Trophoblast cell (in vitro differentiated cells and primary cell): ENCODE results near the gene TPK1.

Experiments
- DNase-seq, 2 donors: peaks; one replicate each; pipeline ENCODE4 v3.0.0-alpha.2; 2016
- H2AFZ ChIP-seq: 2 replicates; pipeline ENCODE4 v1.6.1; 2013; ENCODE audit warnings: low read length, moderate library complexity, mild to moderate bottlenecking; ENCODE audit not compliant: insufficient read depth, poor library complexity
- H2AK5ac ChIP-seq: 2 replicates; pipeline ENCODE4 v1.6.1; 2013; ENCODE audit warnings: mild to moderate bottlenecking, low read length
- H2BK120ac ChIP-seq: 2 replicates; pipeline ENCODE4 v1.6.1; 2013; ENCODE audit warnings: low read length, mild to moderate bottlenecking, moderate library complexity; ENCODE audit not compliant: insufficient read depth, poor library complexity
- H2BK12ac ChIP-seq: 2 replicates; pipeline ENCODE4 v1.6.1; 2013; ENCODE audit warnings: mild to moderate bottlenecking, low read length, moderate library complexity
- H2BK5ac ChIP-seq: 2 replicates; pipeline ENCODE4 v1.6.1; 2013; ENCODE audit warnings: low read length, low read depth, moderate library complexity, mild to moderate bottlenecking; ENCODE audit not compliant: poor library complexity
- H3K14ac ChIP-seq: 2 replicates; pipeline ENCODE4 v1.6.1; 2013; ENCODE audit warnings: mild to moderate bottlenecking, low read length
- H3K18ac ChIP-seq: 2 replicates; pipeline ENCODE4 v1.6.1; 2013; ENCODE audit warnings: mild to moderate bottlenecking, low read length
- H3K23ac ChIP-seq: 2 replicates; pipeline ENCODE4 v1.6.1; 2013; ENCODE audit warnings: low read length
- H3K27ac ChIP-seq: 2 replicates; pipeline ENCODE4 v1.5.1; 2013; ENCODE audit warnings: low read depth, mild to moderate bottlenecking, inconsistent platforms, low read length, moderate library complexity
- H3K27me3 ChIP-seq: 2 replicates; pipeline ENCODE4 v1.6.1; 2013; ENCODE audit warnings: inconsistent platforms, mild to moderate bottlenecking, low read length, moderate library complexity; ENCODE audit not compliant: insufficient read depth
- H3K36me3 ChIP-seq, 2 experiments: 1 replicate in 1 of 2; 2 replicates in 1 of 2; pipeline ENCODE4 v1.6.1; 2013; ENCODE audit warnings: low read length in 2 of 2, mild to moderate bottlenecking in 2 of 2, moderate library complexity in 1 of 2; ENCODE audit not compliant: insufficient read depth in 2 of 2, control insufficient read depth in 1 of 2
- H3K4ac ChIP-seq: 2 replicates; pipeline ENCODE4 v1.6.1; 2013; ENCODE audit warnings: low read depth, mild to moderate bottlenecking, low read length, moderate library complexity
- H3K4me1 ChIP-seq, 2 experiments: 1 replicate in 1 of 2; 2 replicates in 1 of 2; pipeline ENCODE4 v1.6.1; 2013; ENCODE audit warnings: low read length in 2 of 2, mild to moderate bottlenecking in 2 of 2, moderate library complexity in 1 of 2; ENCODE audit not compliant: insufficient read depth in 2 of 2, control insufficient read depth in 1 of 2
- H3K4me2 ChIP-seq: 2 replicates; pipeline ENCODE4 v1.6.1; 2013; ENCODE audit warnings: inconsistent platforms, mild to moderate bottlenecking, low read length, moderate library complexity
- H3K4me3 ChIP-seq: 2 replicates; pipeline ENCODE4 v1.5.1; 2013; ENCODE audit warnings: mild to moderate bottlenecking, low read depth, low read length, inconsistent platforms
- H3K79me1 ChIP-seq: one replicate; pipeline ENCODE4 v1.6.1; 2013; ENCODE audit warnings: low read length
- H3K79me2 ChIP-seq: 2 replicates; pipeline ENCODE4 v1.6.1; 2013; ENCODE audit warnings: low read length, mild to moderate bottlenecking; ENCODE audit not compliant: control insufficient read depth, insufficient read depth, poor library complexity
- H3K9ac ChIP-seq: 2 replicates; pipeline ENCODE4 v1.6.1; 2013; ENCODE audit warnings: mild to moderate bottlenecking, low read length
- H3K9me3 ChIP-seq: 2 replicates; pipeline ENCODE4 v1.6.1; 2013; ENCODE audit warnings: low read depth, mild to moderate bottlenecking, control low read depth, inconsistent platforms, low read length; ENCODE audit not compliant: insufficient read depth
- H4K12ac ChIP-seq: 2 replicates; pipeline ENCODE4 v1.6.1; 2013; ENCODE audit warnings: low read depth, mild to moderate bottlenecking, low read length, moderate library complexity
- H4K8ac ChIP-seq: 2 replicates; pipeline ENCODE4 v1.6.1; 2013; ENCODE audit warnings: low read depth, mild to moderate bottlenecking, low read length, moderate library complexity
- H4K91ac ChIP-seq: one replicate; pipeline ENCODE4 v1.6.1; 2013; ENCODE audit warnings: low read depth, mild to moderate bottlenecking, low read length, moderate library complexity
- WGBS: extraction: QIAGEN DNeasy Blood & Tissue Kit; methylation state at CpG from one replicate; pipeline ENCODE4 v1.1.7; 2013; ENCODE audit warnings: missing lambda C conversion rate; ENCODE audit not compliant: insufficient read length, insufficient coverage; ENCODE audit errors: extremely low coverage; 5-methylcytosine and 5-hydroxymethylcytosine counted together

Gene TPK1

GRCh38 chr7:144650439-144650838, 185.4 kb downstream of the TPK1 start:
- no peak overlapping the region for H4K8ac ChIP-seq
- no peak for DNase-seq
- peaks cover 7% of the 10 kb centered on the region for H3K9me3 ChIP-seq
- no peak overlapping the region for H3K18ac ChIP-seq
- no peak overlapping the region for H3K4ac ChIP-seq
- no peak overlapping the region for H4K91ac ChIP-seq
- no peak overlapping the region for H3K14ac ChIP-seq
- no peak overlapping the region for H4K12ac ChIP-seq
- no peak overlapping the region for H2BK12ac ChIP-seq
- H2AK5ac ChIP-seq: no peak overlapping the region
- no peak overlapping the region for H2BK120ac ChIP-seq
- no peaks in the 10 kb centered on the region for H3K79me1 ChIP-seq
- no peak overlapping the region for H3K23ac ChIP-seq
- no peaks in the 10 kb centered on the region for H3K79me2 ChIP-seq
- no peak overlapping the region for H2BK5ac ChIP-seq
- H3K27ac ChIP-seq: no peak overlapping the region
- H3K36me3 ChIP-seq: no peaks in the 10 kb centered on the region
- H3K27me3 ChIP-seq: no peaks in the 10 kb centered on the region
- no peak overlapping the region for H3K9ac ChIP-seq
- H3K4me3 ChIP-seq: no peak overlapping the region
- H3K4me1 ChIP-seq: no peaks in the 10 kb centered on the region
- no peak overlapping the region for H2AFZ ChIP-seq
- WGBS: no CpG with 5 or more reads among the region's 24 CpGs
- no peak overlapping the region for H3K4me2 ChIP-seq

DNA sequence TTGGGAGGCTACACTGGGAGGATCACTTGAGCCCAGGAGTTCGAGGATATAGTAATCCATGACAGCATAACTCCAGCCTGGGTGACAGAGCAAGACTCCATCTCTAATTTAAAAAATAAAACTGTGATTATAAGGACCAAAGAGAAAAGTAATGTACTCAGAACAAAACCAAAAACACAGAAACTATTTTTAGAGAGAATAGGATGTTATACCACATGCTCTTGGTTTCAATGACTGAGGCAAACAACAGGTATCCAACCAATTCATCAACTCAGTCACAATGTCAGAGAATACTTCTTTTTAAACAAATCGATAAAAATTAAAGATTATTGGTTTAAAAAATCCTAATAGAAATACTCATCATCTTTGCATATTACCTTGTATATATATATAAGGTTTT, 186.7 kb downstream of the TPK1 start:
- no peak overlapping the region for H3K4me3 ChIP-seq
- H3K27me3 ChIP-seq: no peaks in the 10 kb centered on the region
- no peak overlapping the region for H2BK120ac ChIP-seq
- no peak overlapping the region for H4K91ac ChIP-seq
- no peak overlapping the region for H3K18ac ChIP-seq
- no peaks in the 10 kb centered on the region for H3K4me1 ChIP-seq
- no peak overlapping the region for H3K27ac ChIP-seq
- no peak overlapping the region for H3K9ac ChIP-seq
- no peak overlapping the region for H3K14ac ChIP-seq
- H3K79me1 ChIP-seq: no peaks in the 10 kb centered on the region
- no peak overlapping the region for H3K4ac ChIP-seq
- H3K4me2 ChIP-seq: no peak overlapping the region
- H3K79me2 ChIP-seq: no peaks in the 10 kb centered on the region
- no peak for DNase-seq
- no peak overlapping the region for H2AK5ac ChIP-seq
- no peak overlapping the region for H3K23ac ChIP-seq
- H3K9me3 ChIP-seq: peaks cover 7% of the 10 kb centered on the region
- no CpG with 5 or more reads among the region's 2 CpGs for WGBS
- no peak overlapping the region for H2AFZ ChIP-seq
- no peak overlapping the region for H4K8ac ChIP-seq
- H4K12ac ChIP-seq: no peak overlapping the region
- H2BK5ac ChIP-seq: no peak overlapping the region
- no peaks in the 10 kb centered on the region for H3K36me3 ChIP-seq
- H2BK12ac ChIP-seq: no peak overlapping the region

- no peaks in the 10 kb centered on the region for H3K36me3 ChIP-seq
- H3K4me1 ChIP-seq: no peaks in the 10 kb centered on the region
- H3K79me2 ChIP-seq: no peaks in the 10 kb centered on the region
- no peak overlapping the region for H4K91ac ChIP-seq
- no peak overlapping the region for H3K9ac ChIP-seq
- H3K9me3 ChIP-seq: no peaks in the 10 kb centered on the region
- H3K23ac ChIP-seq: no peak overlapping the region
- H3K18ac ChIP-seq: no peak overlapping the region
- H2AK5ac ChIP-seq: no peak overlapping the region
- H4K12ac ChIP-seq: no peak overlapping the region
- no peak overlapping the region for H3K27ac ChIP-seq
- H4K8ac ChIP-seq: no peak overlapping the region
- no peak overlapping the region for H2BK120ac ChIP-seq
- H3K27me3 ChIP-seq: no peaks in the 10 kb centered on the region
- H3K4ac ChIP-seq: no peak overlapping the region
- no peak overlapping the region for H2AFZ ChIP-seq
- H3K14ac ChIP-seq: no peak overlapping the region
- H3K4me3 ChIP-seq: no peak overlapping the region
- no peak overlapping the region for H3K4me2 ChIP-seq
- H2BK5ac ChIP-seq: no peak overlapping the region
- DNase-seq: no peak
- no peak overlapping the region for H2BK12ac ChIP-seq
- WGBS: no CpG with 5 or more reads among the region's 4 CpGs
- H3K79me1 ChIP-seq: no peaks in the 10 kb centered on the region
Observed at GRCh38 chr7:144641389-144642044, 194.3 kb downstream of the TPK1 start.

- H2AFZ ChIP-seq: no peak overlapping the region
- H4K12ac ChIP-seq: no peak overlapping the region
- H4K91ac ChIP-seq: no peak overlapping the region
- no peak overlapping the region for H3K27ac ChIP-seq
- H2BK120ac ChIP-seq: no peak overlapping the region
- H3K18ac ChIP-seq: no peak overlapping the region
- no peak overlapping the region for H2BK5ac ChIP-seq
- no peaks in the 10 kb centered on the region for H3K27me3 ChIP-seq
- H3K4me2 ChIP-seq: no peak overlapping the region
- H3K4me1 ChIP-seq: no peaks in the 10 kb centered on the region
- no peaks in the 10 kb centered on the region for H3K79me1 ChIP-seq
- no peak overlapping the region for H4K8ac ChIP-seq
- H3K23ac ChIP-seq: no peak overlapping the region
- H3K4me3 ChIP-seq: no peak overlapping the region
- H3K9ac ChIP-seq: no peak overlapping the region
- H3K79me2 ChIP-seq: no peaks in the 10 kb centered on the region
- no peak overlapping the region for H3K4ac ChIP-seq
- no peak for DNase-seq
- H3K9me3 ChIP-seq: peaks cover 5% of the 10 kb centered on the region
- no peak overlapping the region for H2BK12ac ChIP-seq
- no peak overlapping the region for H3K14ac ChIP-seq
- H3K36me3 ChIP-seq: no peaks in the 10 kb centered on the region
- no CpG with 5 or more reads among the region's 2 CpGs for WGBS
- no peak overlapping the region for H2AK5ac ChIP-seq
Observed at GRCh38 chr7:144632724-144633123, 203.1 kb downstream of the TPK1 start.
